ENCODE data around the gene EVI5.

GRCh38 chr1:92826792-92827191 lies 41.9 kb upstream of the EVI5 start:
- TF ChIP-seq CTCF (IDR thresholded peaks at IDR 0.05; ENCODE audit: borderline replicate concordance, extremely low read depth, low read length, poor library complexity, severe bottlenecking) (no peak), EZH2 (IDR thresholded peaks at IDR 0.05; ENCODE audit: borderline replicate concordance, low read depth, low read length, severe bottlenecking) (no peak)

Data from DND-41 (cell line).